Psoas muscle (tissue), 8 donors: ENCODE results near the gene SRF. TPM values are rescaled to one million over a fixed set of nuclear protein-coding genes. Genes with fewer than 3 reads are reported as not detected.

Experiments used
- ATAC-seq, 4 donors: fragments of 200-7000 bp; cut with Tn5 transposase; one replicate each; pipeline ENCODE4 v1.9.1; 2020; ENCODE audit warnings: moderate library complexity in 3 of 4, mild to moderate bottlenecking in 2 of 4
- DNase-seq, 2 donors: peaks; one replicate each; pipeline ENCODE4 v3.0.0-alpha.2; 2020
- H3K27ac ChIP-seq: fragments of 200-600 bp; one replicate; pipeline ENCODE4 v1.8.0; 2022
- H3K27me3 ChIP-seq, 3 donors: fragments of 200-600 bp in 1 of 3; one replicate each; pipeline versions ENCODE4 v1.6.1 to v1.8.0; 2013 to 2022; ENCODE audit warnings: low read length in 2 of 3, mild to moderate bottlenecking in 2 of 3, moderate library complexity in 1 of 3; ENCODE audit not compliant: insufficient read depth in 3 of 3
- H3K36me3 ChIP-seq, 2 donors: fragments of 200-600 bp in 1 of 2; one replicate each; pipeline versions ENCODE4 v1.6.1 to v1.8.0; 2013 to 2022; ENCODE audit warnings: low read depth in 1 of 2, mild to moderate bottlenecking in 1 of 2, moderate library complexity in 1 of 2; ENCODE audit not compliant: insufficient read depth in 1 of 2
- H3K4me1 ChIP-seq: fragments of 200-600 bp; one replicate; pipeline ENCODE4 v1.8.0; 2022
- H3K4me3 ChIP-seq: fragments of 200-600 bp; one replicate; pipeline ENCODE4 v1.8.0; 2022; ENCODE audit warnings: mild to moderate bottlenecking
- H3K9me3 ChIP-seq: fragments of 200-600 bp; one replicate; pipeline ENCODE4 v1.8.0; 2022
- CTCF ChIP-seq: fragments of 200-600 bp; IDR thresholded peaks from one replicate; pipeline ENCODE4 v1.8.0; 2022; ENCODE audit warnings: antibody characterized with exemption
- WGBS, 3 donors: extraction: QIAGEN DNeasy Blood & Tissue Kit; methylation state at CpG; one replicate each; pipeline versions ENCODE4 v1.1.6 to v1.1.7; 2013; 5-methylcytosine and 5-hydroxymethylcytosine counted together
- intact Hi-C, 2 donors: fragments of 100-400 bp; cut with DNase I; formaldehyde crosslinking; loops; one replicate each; pipeline versions ENCODE4 v1.11.0 to v1.14.2; 2022
- polyA plus RNA-seq, 3 donors: library from polyadenylated mRNA; stranded (reverse); fragments of 200-250 nt; gene quantifications; one replicate each; pipeline ENCODE4 v1.2.3, GENCODE V29; 2013
- total RNA-seq, 4 donors: library from RNA; stranded (reverse); fragmentation: NEBNext Ultra II Directional in 2 of 4; extraction: Animal tissue kit (Norgen Biotek cat#: 25700) in 2 of 4; gene quantifications; one replicate each; pipeline versions ENCODE4 v1.2.1 to v1.2.4, GENCODE V29; 2021 to 2023
- donor health status: healthy with polysubstance abuse.
- donor health status: DM: no; HTN: no; CAD: no; lungs with moderate emphysema.
- donor health status: Bipolar disorder and iron deficiency.
- donor health status: healthy.
- donor health status: DM: yes; HTN: yes; CAD: no.
- donor health status: DM: no; HTN: no; CAD: no.
- donor health status: DM: no; HTN: no; CAD: no.
- donor health status: DM: yes; HTN: yes; CAD: no.

Gene SRF
- total and polyA plus RNA-seq, 7 donors = 26.3 to 57.7 (median 39.3) TPM

GRCh38 chr6:43181621-43181941, 10.5 kb downstream of the SRF start:
- 36 to 41% (median 39%) methylated on average over 9 of the region's 9 CpGs for WGBS, 3 donors
- ATAC-seq = peak in 1 of 4 donors; percentile 1
- intact Hi-C loops = no loop called here

GRCh38 chr6:43181942-43182860, 11.1 kb downstream of the SRF start, which contains the start of gene CUL9:
CUL9 (plus strand) TSS chr6:43182196; CDS start chr6:43184311, 2,115 bp downstream.
- Histone ChIP-seq H3K27me3 (no peaks in the 10 kb centered on the region), H3K27ac (peak within 1 kb of the TSS; percentile 83), H3K4me1 (peaks cover 16% of the 10 kb centered on the region), H3K4me3 (peak within 1 kb of the TSS; percentile 79), H3K36me3 (peaks cover 11 to 63% of the 10 kb centered on the region in 2 donors), H3K9me3 (no peaks in the 10 kb centered on the region)
- ATAC-seq (peak; percentile 98 to 100 (median 98)), DNase-seq (peak; percentile 91 to 94)
- intact Hi-C loops = no loop called here
- 1 to 2% (median 1%) methylated on average over 40 to 51 of the region's 51 CpGs for WGBS, 3 donors
- no peak for TF ChIP-seq CTCF

More at GRCh38 chr6:43181621-43181941, 10.5 kb downstream of the SRF start:
- peaks cover 11 to 63% of the 10 kb centered on the region in 2 donors for H3K36me3 ChIP-seq
- peaks cover 16% of the 10 kb centered on the region for H3K4me1 ChIP-seq
- no peak for TF ChIP-seq CTCF
- no peaks in the 10 kb centered on the region for H3K27me3 ChIP-seq
- no peaks in the 10 kb centered on the region for H3K9me3 ChIP-seq
- peak overlapping the region; percentile 83 for H3K27ac ChIP-seq
- peak overlapping the region; percentile 79 for H3K4me3 ChIP-seq
- DNase-seq = no peak

GRCh38 chr6:43183441-43183840, 12.4 kb downstream of the SRF start:
- peak overlapping the region; percentile 83 for H3K27ac ChIP-seq
- peaks cover 16% of the 10 kb centered on the region for H3K4me1 ChIP-seq
- no peak for TF ChIP-seq CTCF
- no peaks in the 10 kb centered on the region for H3K27me3 ChIP-seq
- H3K4me3 ChIP-seq = peak overlapping the region; percentile 79
- no peak for ATAC-seq
- DNase-seq = no peak
- H3K9me3 ChIP-seq = no peaks in the 10 kb centered on the region
- H3K36me3 ChIP-seq = peaks cover 11 to 63% of the 10 kb centered on the region in 2 donors
- 89 to 94% (median 92%) methylated on average over 4 of the region's 4 CpGs for WGBS, 3 donors
- intact Hi-C loops = no loop called here

GRCh38 chr6:43184268-43184985, 13.4 kb downstream of the SRF start:
- peaks cover under 1 to 63% of the 10 kb centered on the region in 2 donors for H3K36me3 ChIP-seq
- intact Hi-C loops = no loop called here
- H3K4me3 ChIP-seq = no peak overlapping the region
- ATAC-seq = no peak
- H3K4me1 ChIP-seq = peaks cover 16% of the 10 kb centered on the region
- H3K27me3 ChIP-seq = no peaks in the 10 kb centered on the region
- no peak overlapping the region for H3K27ac ChIP-seq
- 91 to 93% (median 92%) methylated on average over 21 of the region's 21 CpGs for WGBS, 3 donors
- no peaks in the 10 kb centered on the region for H3K9me3 ChIP-seq
- no peak for TF ChIP-seq CTCF
- no peak for DNase-seq
